HG03442 (cell line): ENCODE measurements around the gene SLC5A3.

Source experiments
- ATAC-seq: cut with Tn5 transposase; IDR thresholded peaks from one replicate; pipeline ENCODE4 v1.9.1; 2021; ENCODE audit warnings: mild to moderate bottlenecking, moderate library complexity; ENCODE audit not compliant: unreplicated experiment

SLC5A3 gene

GRCh38 chr21:34065027-34065426, 8.4 kb upstream of the SLC5A3 start:
- no peak for ATAC-seq

GRCh38 chr21:34071683-34072082, 1.7 kb upstream of the SLC5A3 start:
- no peak for ATAC-seq

- ATAC-seq: peak; percentile 14
Observed at GRCh38 chr21:34072145-34073031, 990 bp upstream of the SLC5A3 start.

- ATAC-seq: peak; percentile 35
Observed at GRCh38 chr21:34073749-34074282, 438 bp downstream of the SLC5A3 start.

- ATAC-seq: no peak
Observed at GRCh38 chr21:34074283-34075090, 1.1 kb downstream of the SLC5A3 start.

GRCh38 chr21:34075091-34075425, 1.7 kb downstream of the SLC5A3 start:
- ATAC-seq: no peak

- ATAC-seq: no peak
Observed at GRCh38 chr21:34075760-34076660, 2.6 kb downstream of the SLC5A3 start.

GRCh38 chr21:34076835-34077234, 3.5 kb downstream of the SLC5A3 start:
- no peak for ATAC-seq

GRCh38 chr21:34077888-34078287, 4.5 kb downstream of the SLC5A3 start:
- ATAC-seq: no peak

GRCh38 chr21:34078915-34079314, 5.5 kb downstream of the SLC5A3 start:
- no peak for ATAC-seq

- ATAC-seq: no peak
Observed at GRCh38 chr21:34080710-34081109, 7.3 kb downstream of the SLC5A3 start.

- no peak for ATAC-seq
Observed at GRCh38 chr21:34082769-34083168, 9.4 kb downstream of the SLC5A3 start.

GRCh38 chr21:34083357-34083756, 10.0 kb downstream of the SLC5A3 start:
- ATAC-seq: no peak

- ATAC-seq: no peak
Observed at GRCh38 chr21:34085129-34085528, 11.8 kb downstream of the SLC5A3 start.

- no peak for ATAC-seq
Observed at GRCh38 chr21:34086887-34087306, 13.5 kb downstream of the SLC5A3 start.

- ATAC-seq: no peak
Observed at GRCh38 chr21:34088752-34089151, 15.4 kb downstream of the SLC5A3 start.

- no peak for ATAC-seq
Observed at GRCh38 chr21:34091032-34091431, 17.7 kb downstream of the SLC5A3 start.

GRCh38 chr21:34091607-34092006, 18.2 kb downstream of the SLC5A3 start:
- no peak for ATAC-seq

- ATAC-seq: no peak
Observed at GRCh38 chr21:34092262-34092921, 19.0 kb downstream of the SLC5A3 start.

- ATAC-seq: no peak
Observed at GRCh38 chr21:34093083-34093482, 19.7 kb downstream of the SLC5A3 start.
